Measurements from ENCODE around the gene CAMK2G.
"Not testable (repeated sequence)": the region's sequence is repeated elsewhere in the genome, so short reads cannot be mapped to it uniquely, and the experiment has no call there.

Gene CAMK2G

DNA sequence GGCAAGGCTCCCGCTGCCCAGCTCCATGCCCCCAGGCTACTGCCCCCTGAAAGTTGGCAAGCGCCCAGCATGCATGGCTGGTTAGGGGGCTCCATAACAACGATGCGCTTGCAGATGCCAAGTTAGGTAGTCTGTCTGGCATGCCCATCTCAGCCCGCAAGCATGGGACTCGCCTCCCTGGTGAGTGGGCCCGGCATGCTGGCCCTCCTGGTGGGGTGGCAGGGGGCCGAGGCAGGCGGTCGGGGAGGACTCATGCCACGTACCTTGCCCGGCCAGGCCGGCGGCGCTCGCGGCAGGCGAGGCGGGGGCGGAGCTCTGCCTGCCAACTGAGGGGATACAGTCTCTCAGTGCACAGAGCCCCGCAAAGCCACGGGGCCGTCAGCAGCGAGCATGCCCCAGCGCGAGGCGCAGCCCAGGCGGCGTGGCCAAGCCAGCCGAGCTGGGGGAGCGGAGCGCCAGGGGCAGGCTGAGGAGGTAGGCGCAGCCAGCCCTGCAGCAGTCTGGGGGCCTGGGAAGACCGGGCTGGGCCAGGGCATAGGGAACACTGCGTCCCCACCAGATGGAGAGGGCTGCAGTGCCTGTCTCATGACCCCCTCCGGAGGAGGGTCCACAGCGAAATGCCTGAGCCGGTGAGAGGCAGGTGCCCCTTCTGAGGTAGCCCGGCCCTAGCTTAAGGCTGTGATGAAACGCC is 34.9 kb downstream of the CAMK2G start:
- in situ Hi-C loops (cut with HindIII; ENCODE audit: low sequenced_read_pairs), result no loop called here
- no peak overlapping the region for H3K4me3 ChIP-seq (ENCODE audit: low read depth, low read length)
- no peak for DNase-seq (ENCODE audit: low read depth)
- TF ChIP-seq, protein P1, sequence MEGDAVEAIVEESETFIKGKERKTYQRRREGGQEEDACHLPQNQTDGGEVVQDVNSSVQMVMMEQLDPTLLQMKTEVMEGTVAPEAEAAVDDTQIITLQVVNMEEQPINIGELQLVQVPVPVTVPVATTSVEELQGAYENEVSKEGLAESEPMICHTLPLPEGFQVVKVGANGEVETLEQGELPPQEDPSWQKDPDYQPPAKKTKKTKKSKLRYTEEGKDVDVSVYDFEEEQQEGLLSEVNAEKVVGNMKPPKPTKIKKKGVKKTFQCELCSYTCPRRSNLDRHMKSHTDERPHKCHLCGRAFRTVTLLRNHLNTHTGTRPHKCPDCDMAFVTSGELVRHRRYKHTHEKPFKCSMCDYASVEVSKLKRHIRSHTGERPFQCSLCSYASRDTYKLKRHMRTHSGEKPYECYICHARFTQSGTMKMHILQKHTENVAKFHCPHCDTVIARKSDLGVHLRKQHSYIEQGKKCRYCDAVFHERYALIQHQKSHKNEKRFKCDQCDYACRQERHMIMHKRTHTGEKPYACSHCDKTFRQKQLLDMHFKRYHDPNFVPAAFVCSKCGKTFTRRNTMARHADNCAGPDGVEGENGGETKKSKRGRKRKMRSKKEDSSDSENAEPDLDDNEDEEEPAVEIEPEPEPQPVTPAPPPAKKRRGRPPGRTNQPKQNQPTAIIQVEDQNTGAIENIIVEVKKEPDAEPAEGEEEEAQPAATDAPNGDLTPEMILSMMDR (IDR thresholded peaks at IDR 0.05; ENCODE audit: low read depth, low read length, missing control alignments), result no peak

DNA sequence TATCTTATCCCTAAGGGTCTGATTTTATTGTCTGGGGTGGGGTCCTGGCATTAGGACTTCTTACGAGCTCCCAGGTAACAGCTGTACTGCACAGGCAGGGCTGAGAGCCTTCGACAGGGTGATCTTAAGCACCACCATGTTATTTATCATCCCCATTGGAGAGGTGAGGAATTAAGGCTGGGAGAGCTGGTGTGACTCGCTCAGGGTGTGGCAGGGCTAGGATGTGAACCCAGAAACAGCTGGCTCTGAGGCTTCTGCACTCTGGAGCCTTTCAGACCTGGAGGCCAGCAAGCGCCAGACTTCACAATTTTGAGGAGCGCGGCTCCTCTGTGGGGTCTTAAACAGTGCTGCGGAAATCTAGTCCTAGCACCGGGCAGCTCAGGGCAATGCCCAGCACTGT is 35.5 kb downstream of the CAMK2G start:
- in situ Hi-C loops (cut with HindIII; ENCODE audit: low sequenced_read_pairs), result no loop called here
- TF ChIP-seq, protein P1 (IDR thresholded peaks at IDR 0.05; ENCODE audit: low read depth, low read length, missing control alignments), result no peak
- no peak overlapping the region for H3K4me3 ChIP-seq (ENCODE audit: low read depth, low read length)
- DNase-seq (ENCODE audit: low read depth), result no peak

DNA sequence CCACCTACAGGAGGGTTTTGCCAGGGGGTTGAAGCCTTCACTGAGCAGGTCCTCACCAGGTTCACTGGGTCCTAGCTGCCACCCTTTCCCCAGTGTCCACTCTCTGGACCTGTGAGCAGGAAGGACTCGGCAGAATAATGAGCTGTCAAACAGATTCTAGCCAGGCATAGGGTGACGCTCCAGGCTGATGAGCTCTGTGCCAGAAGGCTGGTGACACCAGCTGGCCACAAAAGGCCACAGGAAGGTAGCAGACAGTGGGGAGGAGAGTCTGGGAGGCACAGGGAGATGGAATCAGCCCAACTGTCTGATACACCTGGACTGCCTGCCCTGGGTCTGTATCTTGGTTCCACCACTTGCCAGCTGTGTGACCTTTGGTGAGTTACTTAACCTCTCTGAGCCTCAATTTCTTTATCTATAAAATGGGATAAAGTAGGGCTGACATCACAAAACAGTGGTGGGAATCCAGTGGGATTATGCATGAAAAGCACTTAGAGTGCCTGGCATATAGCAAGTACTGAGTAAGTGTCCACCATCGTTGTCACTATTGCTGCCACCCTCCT is 36.3 kb downstream of the CAMK2G start:
- DNase-seq (ENCODE audit: low read depth), result no peak
- TF ChIP-seq, protein P1 (IDR thresholded peaks at IDR 0.05; ENCODE audit: low read depth, low read length, missing control alignments), result no peak
- H3K4me3 ChIP-seq (ENCODE audit: low read depth, low read length), result no peak overlapping the region
- in situ Hi-C loops (cut with HindIII; ENCODE audit: low sequenced_read_pairs), result no loop called here

DNA sequence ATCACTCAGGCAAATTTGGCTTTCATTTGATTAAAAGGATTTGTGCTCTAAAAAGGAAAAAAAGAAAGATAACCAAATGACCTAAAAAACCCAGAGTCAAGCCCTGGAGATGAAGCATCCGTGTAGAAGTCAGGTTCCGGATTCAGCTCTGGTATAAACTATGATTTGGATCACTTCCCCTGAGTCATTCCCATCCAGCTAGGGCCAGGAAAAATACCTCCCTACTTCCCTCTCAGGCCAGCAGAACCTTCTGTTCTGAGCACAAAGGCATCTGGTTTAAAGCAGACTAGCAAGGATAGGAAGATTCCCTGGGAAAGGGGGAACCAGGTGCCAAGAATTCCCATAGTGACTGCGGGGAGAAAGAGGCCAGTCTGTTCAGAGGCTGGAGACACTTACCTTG is 37.3 kb downstream of the CAMK2G start:
- in situ Hi-C loops (cut with HindIII; ENCODE audit: low sequenced_read_pairs), result no loop called here
- H3K4me3 ChIP-seq (ENCODE audit: low read depth, low read length), result no peak overlapping the region
- TF ChIP-seq, protein P1 (IDR thresholded peaks at IDR 0.05; ENCODE audit: low read depth, low read length, missing control alignments), result no peak
- no peak for DNase-seq (ENCODE audit: low read depth)

DNA sequence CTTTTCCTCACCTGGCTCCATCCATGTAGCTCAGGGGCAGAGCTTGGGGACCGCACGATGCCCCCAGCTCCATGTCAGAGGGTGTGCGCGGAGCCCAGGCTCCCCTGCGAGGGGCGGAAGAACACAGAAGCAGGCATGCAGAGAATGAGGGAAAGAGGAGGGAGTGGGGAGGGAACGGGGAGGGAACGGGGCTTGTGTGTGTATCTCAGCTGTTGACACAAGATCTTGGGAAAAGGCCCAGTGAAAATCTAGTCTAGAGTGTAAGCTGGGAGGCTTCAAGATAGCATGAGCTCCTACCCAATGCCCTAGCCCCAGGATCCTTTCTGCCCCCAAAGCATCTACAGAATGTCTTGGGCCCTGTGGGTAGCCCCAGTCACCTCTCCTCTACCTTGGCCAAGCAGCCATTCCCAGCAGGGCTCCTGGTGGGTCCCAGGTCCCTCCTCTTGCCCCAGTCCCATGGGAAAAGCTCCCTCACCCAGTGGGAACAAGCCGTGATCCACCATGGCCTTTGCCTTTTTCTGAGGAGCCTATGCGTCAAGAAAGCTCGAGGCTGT is 37.9 kb downstream of the CAMK2G start:
- H3K4me3 ChIP-seq (ENCODE audit: low read depth, low read length), result no peak overlapping the region
- no peak for DNase-seq (ENCODE audit: low read depth)
- in situ Hi-C loops (cut with HindIII; ENCODE audit: low sequenced_read_pairs), result no loop called here
- TF ChIP-seq, protein P1 (IDR thresholded peaks at IDR 0.05; ENCODE audit: low read depth, low read length, missing control alignments), result no peak

DNA sequence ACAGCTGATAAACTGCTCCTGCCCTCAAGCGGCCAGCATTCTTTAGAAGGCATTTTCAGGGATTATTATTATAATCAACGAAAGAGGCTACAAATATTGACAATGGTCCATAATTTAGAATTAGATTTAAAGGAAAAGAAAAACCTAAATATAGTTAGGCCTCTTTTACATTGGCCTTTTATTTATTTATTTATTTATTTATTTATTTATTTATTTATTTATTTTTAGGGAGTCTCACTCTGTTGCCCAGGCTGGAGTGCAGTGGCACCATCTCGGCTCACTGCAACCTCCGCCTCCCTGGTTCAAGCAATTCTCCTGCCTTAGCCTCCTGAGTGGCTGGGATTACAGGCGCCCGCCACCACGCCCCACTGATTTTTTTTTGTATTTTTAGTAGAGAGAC is 45.3 kb downstream of the CAMK2G start:
- in situ Hi-C loops (cut with HindIII; ENCODE audit: low sequenced_read_pairs); DNase-seq (ENCODE audit: low read depth); H3K4me3 ChIP-seq (ENCODE audit: low read depth, low read length): not testable (repeated sequence)

DNA sequence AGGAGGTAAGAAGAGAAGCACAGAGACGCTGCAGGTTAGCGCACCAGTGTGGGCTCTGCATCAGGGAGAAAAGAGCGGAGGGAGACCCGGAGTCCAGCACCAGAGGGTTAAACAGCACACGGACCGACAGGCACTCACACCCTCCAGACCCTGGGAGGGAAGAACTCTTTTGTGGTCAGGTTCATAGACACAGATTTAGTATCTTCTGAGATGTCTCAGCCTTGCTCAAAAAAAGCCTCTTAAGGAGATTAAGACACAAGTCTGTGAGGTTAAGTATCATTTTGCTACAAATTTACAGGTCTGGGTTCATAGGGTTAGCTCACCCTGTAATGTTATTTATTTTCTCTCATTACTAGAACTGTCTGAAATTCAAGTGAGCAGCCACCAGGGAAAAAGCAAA is 46.2 kb downstream of the CAMK2G start:
- in situ Hi-C loops (cut with HindIII; ENCODE audit: low sequenced_read_pairs), result no loop called here
- DNase-seq (ENCODE audit: low read depth), result no peak
- no peak overlapping the region for H3K4me3 ChIP-seq (ENCODE audit: low read depth, low read length)
- TF ChIP-seq, protein P1 (IDR thresholded peaks at IDR 0.05; ENCODE audit: low read depth, low read length, missing control alignments), result no peak
